Ovary (tissue), 9 donors: ENCODE measurements around the gene APOA1. TPM values are rescaled to one million over a fixed set of nuclear protein-coding genes. Genes with fewer than 3 reads are reported as not detected.
"Not testable (repeated sequence)": the region's sequence is repeated elsewhere in the genome, so short reads cannot be mapped to it uniquely, and the experiment has no call there.

Source experiments
- DNase-seq, 5 donors: peaks; one replicate each; pipeline ENCODE4 v3.0.0-alpha.2; 2019 to 2020
- H3K27ac ChIP-seq, 2 donors: fragments of 200-600 bp; one replicate each; pipeline versions ENCODE4 v1.5.1 to v1.8.0; 2019 to 2022
- H3K27me3 ChIP-seq: fragments of 200-600 bp; one replicate; pipeline ENCODE4 v1.8.0; 2022
- H3K36me3 ChIP-seq: fragments of 200-600 bp; sonication (generic); one replicate; pipeline ENCODE4 v1.5.1; 2019
- H3K4me1 ChIP-seq: one replicate; pipeline ENCODE4 v1.8.1; 2013; ENCODE audit warnings: mild to moderate bottlenecking, moderate library complexity; ENCODE audit not compliant: insufficient read depth
- H3K4me3 ChIP-seq: fragments of 200-600 bp; sonication (generic); one replicate; pipeline ENCODE4 v1.5.1; 2017
- H3K9me3 ChIP-seq, 2 donors: fragments of 200-600 bp in 1 of 2; sonication (generic) in 1 of 2; one replicate each; pipeline versions ENCODE4 v1.5.1 to v1.8.1; 2013 to 2019; ENCODE audit warnings: mild to moderate bottlenecking in 1 of 2, moderate library complexity in 1 of 2
- CTCF ChIP-seq, 3 donors: fragments of 450-650 bp in 2 of 3; fragments of 200-600 bp in 1 of 3; IDR thresholded peaks; one replicate each; pipeline versions ENCODE4 v1.5.1 to v1.8.0; 2016 to 2022; ENCODE audit warnings: antibody characterized with exemption in 3 of 3, mild to moderate bottlenecking in 1 of 3
- EP300 ChIP-seq: sonication (generic); formaldehyde crosslinking; IDR thresholded peaks from one replicate; pipeline ENCODE4 v1.6.1; 2017; ENCODE audit warnings: antibody characterized with exemption
- POLR2A ChIP-seq: fragments of 450-650 bp; IDR thresholded peaks from one replicate; pipeline ENCODE4 v1.6.1; 2017; ENCODE audit warnings: antibody characterized with exemption, mild to moderate bottlenecking, moderate library complexity
- WGBS, 3 donors: extraction: QIAGEN DNeasy Blood & Tissue Kit in 1 of 3; methylation state at CpG; one replicate each; pipeline versions ENCODE4 v1.1.5 to v1.1.7; 2013 to 2017; 5-methylcytosine and 5-hydroxymethylcytosine counted together
- intact Hi-C, 4 donors: fragments of 100-400 bp; cut with DNase I; formaldehyde crosslinking; loops; one replicate each; pipeline versions ENCODE4 v1.11.0 to v1.15.1; 2022 to 2023
- polyA plus RNA-seq, 2 donors: library from polyadenylated mRNA; stranded (reverse); fragments of 200-250 nt in 1 of 2; fragments of 350-450 nt in 1 of 2; fragmentation: Illumina TruSeq in 1 of 2; extraction: RNeasy Lipid Tissue Mini Kit (QIAGEN cat#74804) in 1 of 2; gene quantifications; one replicate each; pipeline ENCODE4 v1.2.3, GENCODE V29; 2013 to 2014
- total RNA-seq, 7 donors: library from RNA; depleted of rRNA in 2 of 7; stranded (reverse); fragments of >200 nt in 2 of 7; fragmentation: NEBNext Ultra II Directional in 3 of 7; extraction: Animal tissue kit (Norgen Biotek cat#: 25700) in 3 of 7; gene quantifications; one replicate each; pipeline versions ENCODE4 v1.1.0 to v1.2.4, GENCODE V29; 2016 to 2023
- donor health status: DM: no; HTN: no; CAD: no; lungs with moderate emphysema.
- donor health status: DM: no; HTN: no; CAD: no.
- donor health status: Bipolar disorder and iron deficiency.
- donor health status: DM: yes; HTN: yes; CAD: no.
- donor health status: DM: no; HTN: no; CAD: no.
- donor health status: DM: yes; HTN: yes; CAD: no.

Gene APOA1
- total and polyA plus RNA-seq, 9 donors: 5.3 to 42.8 (median 19.0) TPM

GRCh38 chr11:116835791-116836631 is 1.4 kb downstream of the APOA1 start:
- Histone ChIP-seq H3K36me3 (no peaks in the 10 kb centered on the region), H3K4me1 (peaks cover 33% of the 10 kb centered on the region), H3K27ac (peak overlapping the region; percentile 63 to 80), H3K27me3 (no peaks in the 10 kb centered on the region), H3K4me3 (peak overlapping the region; percentile 23), H3K9me3 (no peaks in the 10 kb centered on the region)
- DNase-seq: peak; percentile 96 to 100 (median 99)
- 5 to 10% (median 5%) methylated on average over 39 to 57 of the region's 57 CpGs for WGBS, 3 donors
- intact Hi-C loops: loop anchor here in 3 of 4 donors (5.0 kb wide), 1 partner anchor 44 kb away; the partner anchor contains the start of gene APOA5 (in 3 of the 3)
- TF ChIP-seq EP300 (no peak), CTCF (IDR thresholded peaks at IDR 0.05) (peak; percentile 52 to 69 (median 53)), POLR2A (no peak)

GRCh38 chr11:116835042-116835772 is 2.2 kb downstream of the APOA1 start:
- no peak for DNase-seq
- H3K4me1 ChIP-seq: peaks cover 28% of the 10 kb centered on the region
- WGBS, 3 donors: 28 to 40% (median 36%) methylated on average over 27 to 28 of the region's 28 CpGs
- intact Hi-C loops: loop anchor here in 3 of 4 donors (5.0 kb wide), 1 partner anchor 43 kb away; the partner anchor contains the start of gene APOA5 (in 3 of the 3)
- H3K27me3 ChIP-seq: no peaks in the 10 kb centered on the region
- peak overlapping the region; percentile 23 for H3K4me3 ChIP-seq
- H3K27ac ChIP-seq: peak overlapping the region; percentile 63 to 80
- H3K9me3 ChIP-seq: no peaks in the 10 kb centered on the region
- H3K36me3 ChIP-seq: no peaks in the 10 kb centered on the region
- TF ChIP-seq EP300 (no peak), CTCF (IDR thresholded peaks at IDR 0.05) (no peak), POLR2A (no peak)

- intact Hi-C loops: loop anchor here (5.0 kb wide), 1 partner anchor 42 kb away; the partner anchor contains the start of gene APOA5 (in 4 of the 4)
- Histone ChIP-seq H3K27ac (peak overlapping the region; percentile 63 to 80), H3K4me1 (peaks cover 26% of the 10 kb centered on the region)
- not testable (repeated sequence) for H3K4me3 ChIP-seq, H3K36me3 ChIP-seq, DNase-seq, H3K27me3 ChIP-seq, H3K9me3 ChIP-seq
- WGBS, 3 donors: 79 to 88% (median 80%) methylated on average over 13 of the region's 13 CpGs
Observed at GRCh38 chr11:116834535-116835041, 2.8 kb downstream of the APOA1 start.

- Histone ChIP-seq H3K36me3 (no peaks in the 10 kb centered on the region), H3K4me1 (peaks cover 30% of the 10 kb centered on the region), H3K9me3 (no peaks in the 10 kb centered on the region), H3K27me3 (no peaks in the 10 kb centered on the region), H3K4me3 (no peak overlapping the region), H3K27ac (no peak overlapping the region)
- no peak for DNase-seq
- WGBS, 3 donors: 88 to 93% (median 92%) methylated on average over 14 of the region's 14 CpGs
- intact Hi-C loops: loop anchor here in 1 of 4 donors (5.0 kb wide), 1 partner anchor 42 kb away; the partner anchor contains the start of gene APOA5
- TF ChIP-seq POLR2A (no peak), EP300 (no peak), CTCF (IDR thresholded peaks at IDR 0.05) (no peak)
Observed at GRCh38 chr11:116833816-116834534, 3.4 kb downstream of the APOA1 start.
